PC-9 (cell line): ENCODE data around the gene SNX20. TPM values are rescaled to one million over a fixed set of nuclear protein-coding genes. Genes with fewer than 3 reads are reported as not detected.

Experiments used
- BruUV-seq: library from RNA; stranded (reverse); fragments of 400-500 nt; replicated peaks from 2 replicates; lab custom pipeline; 2021; lab: Mats Ljungman, UMichigan
- CTCF ChIA-PET: fragments of 300-600 bp; sonication (Branson Sonifier 250); formaldehyde crosslinking; loops from one replicate; lab custom pipeline; 2022; ENCODE audit warnings: antibody characterized with exemption; lab: Charles Lee
- POLR2A ChIA-PET: fragments of 300-600 bp; sonication (Branson Sonifier 250); formaldehyde crosslinking; loops from one replicate; lab custom pipeline; 2022; ENCODE audit warnings: antibody characterized with exemption; ENCODE audit not compliant: unreplicated experiment; lab: Charles Lee
- DNase-seq, 2 experiments: peaks; one replicate each; pipeline versions ENCODE4 v3.0.0 to v3.0.0-alpha.2; 2015 to 2022; ENCODE audit warnings: mixed read lengths in 1 of 2
- H2AFZ ChIP-seq: fragments of 200-600 bp; sonication (generic); 2 replicates; pipeline ENCODE4 v1.8.1; 2017; ENCODE audit warnings: antibody characterized with exemption
- H3F3A ChIP-seq: fragments of 200-600 bp; sonication (generic); 2 replicates; pipeline ENCODE4 v1.8.1; 2017; ENCODE audit warnings: antibody characterized with exemption, mild to moderate bottlenecking, low read depth; ENCODE audit not compliant: insufficient read depth
- H3K27ac ChIP-seq: fragments of 200-600 bp; sonication (generic); 2 replicates; pipeline ENCODE4 v1.6.1; 2016; ENCODE audit warnings: mixed run types
- H3K27me3 ChIP-seq: fragments of 200-600 bp; sonication (generic); 2 replicates; pipeline ENCODE4 v1.6.1; 2016; ENCODE audit warnings: low read depth, mixed run types; ENCODE audit not compliant: insufficient read depth
- H3K36me3 ChIP-seq: fragments of 200-600 bp; sonication (generic); 2 replicates; pipeline ENCODE4 v1.6.1; 2016; ENCODE audit warnings: low read depth, mixed run types
- H3K4me1 ChIP-seq: fragments of 200-600 bp; sonication (generic); replicated peaks from 2 replicates; pipeline ENCODE4 v1.6.1; 2016; ENCODE audit warnings: mixed run types; ENCODE audit not compliant: insufficient read depth
- H3K4me2 ChIP-seq: fragments of 200-600 bp; sonication (generic); 2 replicates; pipeline ENCODE4 v1.6.1; 2017; ENCODE audit warnings: mixed run types
- H3K4me3 ChIP-seq: fragments of 200-600 bp; sonication (generic); 2 replicates; pipeline ENCODE4 v1.6.1; 2016; ENCODE audit warnings: mixed run types
- H3K79me2 ChIP-seq: fragments of 200-600 bp; sonication (generic); 2 replicates; pipeline ENCODE4 v1.6.1; 2017; ENCODE audit warnings: low read depth, mixed run types
- H3K9me2 ChIP-seq: fragments of 200-600 bp; sonication (generic); 2 replicates; pipeline ENCODE4 v1.8.1; 2017; ENCODE audit warnings: mild to moderate bottlenecking; ENCODE audit not compliant: insufficient read depth
- H3K9me3 ChIP-seq: fragments of 200-600 bp; sonication (generic); 2 replicates; pipeline ENCODE4 v1.8.1; 2016; ENCODE audit warnings: low read depth; ENCODE audit not compliant: insufficient read depth
- H4K20me1 ChIP-seq: fragments of 200-600 bp; sonication (generic); 2 replicates; pipeline ENCODE4 v1.8.1; 2017; ENCODE audit not compliant: insufficient read depth
- EZH2 ChIP-seq: fragments of 200-600 bp; sonication (generic); IDR thresholded peaks from 2 replicates; pipeline ENCODE4 v1.8.0; 2017; ENCODE audit warnings: antibody characterized with exemption, low read depth
- intact Hi-C: fragments of 100-400 bp; cut with micrococcal nuclease; formaldehyde crosslinking; loops from one replicate; pipeline ENCODE4 v1.10.0; 2022; ENCODE audit not compliant: unreplicated experiment
- total RNA-seq: library from RNA; stranded (reverse); gene quantifications from 2 replicates; pipeline ENCODE4 v1.2.3, GENCODE V29; 2021
- TF ChIP-seq, protein P1 (sequence below): fragments of 200-600 bp; sonication (generic); conservative IDR thresholded peaks from 2 replicates; pipeline ENCODE4 v1.6.1; 2017; ENCODE audit warnings: mixed run types, antibody characterized with exemption, mild to moderate bottlenecking, moderate library complexity

Gene SNX20
- total RNA-seq, 1 experiment from 2014 or later: not detected

- no peaks in the 10 kb centered on the region for H3K9me3 ChIP-seq
- H3K79me2 ChIP-seq: no peaks in the 10 kb centered on the region
- intact Hi-C loops: no loop called here
- CTCF ChIA-PET: interaction anchor here (0.9 kb wide), 1 partner anchor 54 kb away, joined by 3 read pairs; no protein-coding TSS in a partner anchor
- no peak for DNase-seq
- peak overlapping the region; percentile 16 for H3K4me2 ChIP-seq
- POLR2A ChIA-PET: interaction anchor here (0.6 kb wide), 1 partner anchor 92 kb away, joined by 4 read pairs; no protein-coding TSS in a partner anchor
- no peaks in the 10 kb centered on the region for H3K36me3 ChIP-seq
- BruUV-seq: no TSS peak
- TF ChIP-seq, protein P1, sequence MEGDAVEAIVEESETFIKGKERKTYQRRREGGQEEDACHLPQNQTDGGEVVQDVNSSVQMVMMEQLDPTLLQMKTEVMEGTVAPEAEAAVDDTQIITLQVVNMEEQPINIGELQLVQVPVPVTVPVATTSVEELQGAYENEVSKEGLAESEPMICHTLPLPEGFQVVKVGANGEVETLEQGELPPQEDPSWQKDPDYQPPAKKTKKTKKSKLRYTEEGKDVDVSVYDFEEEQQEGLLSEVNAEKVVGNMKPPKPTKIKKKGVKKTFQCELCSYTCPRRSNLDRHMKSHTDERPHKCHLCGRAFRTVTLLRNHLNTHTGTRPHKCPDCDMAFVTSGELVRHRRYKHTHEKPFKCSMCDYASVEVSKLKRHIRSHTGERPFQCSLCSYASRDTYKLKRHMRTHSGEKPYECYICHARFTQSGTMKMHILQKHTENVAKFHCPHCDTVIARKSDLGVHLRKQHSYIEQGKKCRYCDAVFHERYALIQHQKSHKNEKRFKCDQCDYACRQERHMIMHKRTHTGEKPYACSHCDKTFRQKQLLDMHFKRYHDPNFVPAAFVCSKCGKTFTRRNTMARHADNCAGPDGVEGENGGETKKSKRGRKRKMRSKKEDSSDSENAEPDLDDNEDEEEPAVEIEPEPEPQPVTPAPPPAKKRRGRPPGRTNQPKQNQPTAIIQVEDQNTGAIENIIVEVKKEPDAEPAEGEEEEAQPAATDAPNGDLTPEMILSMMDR: no peak
- TF ChIP-seq EZH2: no peak
- peaks cover 37% of the 10 kb centered on the region for H3F3A ChIP-seq
- no peak overlapping the region for H2AFZ ChIP-seq
- no peaks in the 10 kb centered on the region for H4K20me1 ChIP-seq
- H3K4me3 ChIP-seq: no peak overlapping the region
- H3K4me1 ChIP-seq: peaks cover 50% of the 10 kb centered on the region
- no peaks in the 10 kb centered on the region for H3K9me2 ChIP-seq
- H3K27ac ChIP-seq: peak overlapping the region; percentile 93
- H3K27me3 ChIP-seq: no peaks in the 10 kb centered on the region
Measured at GRCh38 chr16:50722405-50722737, 41.3 kb upstream of the SNX20 start.

DNA sequence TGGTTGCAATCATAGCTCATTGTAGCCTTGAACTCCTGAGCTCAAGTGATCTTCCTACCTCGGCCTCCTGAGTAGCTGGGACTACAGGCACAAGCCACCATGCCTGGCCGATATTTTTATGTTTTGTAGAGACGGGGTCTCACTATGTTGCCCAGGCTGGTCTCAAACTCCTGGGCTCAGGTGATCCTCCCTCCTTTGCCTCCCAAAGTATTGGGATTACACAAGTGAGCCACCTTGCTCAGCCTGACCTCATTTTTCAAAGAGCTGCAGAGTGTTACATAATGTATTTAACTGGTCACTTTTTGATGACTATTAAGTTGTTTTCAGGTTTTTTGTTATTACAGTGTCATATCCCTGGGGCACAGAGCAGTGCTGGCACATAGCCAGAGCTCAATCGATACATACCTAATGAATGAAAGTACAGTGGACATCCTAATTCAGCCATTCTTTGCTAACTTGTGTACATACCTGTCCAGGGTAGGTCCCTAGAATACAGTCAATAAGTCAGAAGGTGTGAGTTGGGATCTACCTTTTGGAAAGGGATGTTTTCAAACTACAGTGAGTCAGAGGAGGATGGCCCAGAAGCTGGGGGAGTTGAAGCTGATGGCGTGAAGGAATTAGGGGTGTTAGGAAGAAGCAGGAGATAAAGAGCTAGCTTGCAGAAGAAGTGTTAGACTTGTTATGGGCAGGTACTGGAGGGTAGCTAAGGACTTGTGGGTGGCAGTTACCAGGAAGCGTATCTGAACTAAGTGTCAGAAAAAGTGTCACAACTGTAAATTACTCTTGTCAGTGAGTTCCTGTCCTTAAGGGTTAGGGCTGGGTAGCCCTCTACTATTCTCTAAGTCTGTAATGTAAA, 40.7 kb upstream of the SNX20 start:
- TF ChIP-seq, protein P1: no peak
- TF ChIP-seq EZH2: no peak
- Histone ChIP-seq H4K20me1 (no peaks in the 10 kb centered on the region), H2AFZ (no peak overlapping the region), H3K9me3 (no peaks in the 10 kb centered on the region), H3K9me2 (no peaks in the 10 kb centered on the region), H3K36me3 (no peaks in the 10 kb centered on the region), H3K4me2 (peak overlapping the region; percentile 16), H3K27ac (peak overlapping the region; percentile 93), H3K79me2 (no peaks in the 10 kb centered on the region), H3K4me3 (no peak overlapping the region), H3K4me1 (peaks cover 50% of the 10 kb centered on the region), H3F3A (peaks cover 37% of the 10 kb centered on the region), H3K27me3 (no peaks in the 10 kb centered on the region)
- peak in 1 of 2 experiments; percentile 97 for DNase-seq
- POLR2A ChIA-PET: interaction anchor here (0.6 kb wide), 1 partner anchor 93 kb away, joined by 4 read pairs; no protein-coding TSS in a partner anchor
- CTCF ChIA-PET: interaction anchor here (0.7 to 0.9 kb wide), 2 partner anchors 53 to 56 kb away, joined by 3 to 4 read pairs; no protein-coding TSS in a partner anchor
- no TSS peak for BruUV-seq
- intact Hi-C loops: no loop called here

DNA sequence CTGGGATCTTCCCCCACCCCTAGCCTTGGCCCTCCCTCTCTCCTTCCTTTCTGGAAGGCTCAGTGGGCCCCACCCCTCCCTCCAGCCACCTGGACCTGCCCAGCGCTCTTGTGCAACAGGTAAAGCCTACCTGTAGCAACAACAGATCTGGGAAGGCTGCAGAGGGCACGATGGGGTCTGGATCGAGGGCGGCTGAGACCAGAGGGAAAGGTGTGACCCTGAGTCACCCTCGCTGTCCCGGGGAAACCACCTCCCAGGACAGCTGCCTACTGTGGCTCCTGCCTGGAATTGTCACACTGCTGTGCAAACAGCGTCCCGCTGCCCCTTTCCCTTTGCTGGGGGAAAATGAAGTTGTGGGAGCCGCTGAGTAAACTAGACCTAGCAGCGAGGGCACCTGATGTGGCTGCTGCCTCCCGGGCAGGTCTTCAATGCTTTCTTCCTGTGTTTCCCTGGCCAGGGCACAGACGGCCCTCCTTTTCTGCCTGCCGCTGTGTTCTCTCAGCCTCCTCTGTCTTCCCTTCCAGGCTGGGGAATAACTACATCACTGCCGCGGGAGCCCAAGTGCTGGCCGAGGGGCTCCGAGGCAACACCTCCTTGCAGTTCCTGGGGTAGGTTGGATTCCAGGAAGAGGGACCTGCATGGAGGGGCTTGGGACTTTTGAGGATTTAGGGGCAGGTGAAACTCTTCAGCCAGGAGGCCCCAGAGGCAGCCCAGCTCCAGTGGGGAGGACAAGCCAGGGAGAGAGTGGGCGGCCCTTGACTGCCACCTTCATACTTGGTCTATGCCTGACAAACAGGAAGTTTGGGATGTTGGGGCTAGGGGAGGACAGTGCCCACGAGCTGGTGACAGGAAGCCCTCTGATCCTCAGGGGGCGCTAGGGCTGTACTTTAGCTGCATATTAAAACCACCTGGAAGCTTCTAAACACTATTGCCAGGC, 38.6 kb upstream of the SNX20 start:
- CTCF ChIA-PET: interaction anchor here (0.6 to 1.8 kb wide), 4 partner anchors 40 to 351 kb away, joined by 3 to 9 read pairs (median 4); partner anchors contain the start of gene BRD7
- no peaks in the 10 kb centered on the region for H3K9me2 ChIP-seq
- DNase-seq: peak; percentile 77 to 90
- no peaks in the 10 kb centered on the region for H3K27me3 ChIP-seq
- H3K4me3 ChIP-seq: peak overlapping the region; percentile 63
- no peaks in the 10 kb centered on the region for H3K79me2 ChIP-seq
- POLR2A ChIA-PET: interaction anchor here (0.6 to 1.5 kb wide), 2 partner anchors 22 to 23 kb away, joined by 3 to 9 read pairs; partner anchors contain the start of gene CYLD
- peak overlapping the region; percentile 93 for H3K27ac ChIP-seq
- TF ChIP-seq EZH2: no peak
- TF ChIP-seq, protein P1: no peak; the same call in 1 of the 2 replicates
- H3F3A ChIP-seq: peaks cover 37% of the 10 kb centered on the region
- H3K4me1 ChIP-seq: peaks cover 50% of the 10 kb centered on the region
- H3K36me3 ChIP-seq: no peaks in the 10 kb centered on the region
- peak overlapping the region; percentile 90 for H3K4me2 ChIP-seq
- no TSS peak for BruUV-seq
- H2AFZ ChIP-seq: peak overlapping the region; percentile 79
- H3K9me3 ChIP-seq: no peaks in the 10 kb centered on the region
- no peaks in the 10 kb centered on the region for H4K20me1 ChIP-seq
- intact Hi-C loops: loop anchor here (1.0 to 5.0 kb wide), 2 partner anchors 22 to 42 kb away; no protein-coding TSS in a partner anchor
